GM12878 (cell line): ENCODE measurements around the gene SMTNL2. TPM values are rescaled to one million over a fixed set of nuclear protein-coding genes. Genes with fewer than 3 reads are reported as not detected.

Experiments
- ATAC-seq: fragments of 200-7000 bp; cut with Tn5 transposase; 3 replicates; pipeline ENCODE4 v1.9.1; 2020; ENCODE audit warnings: mild to moderate bottlenecking, moderate library complexity
- BruUV-seq: library from RNA; stranded (reverse); fragments of 400-500 nt; replicated peaks from 2 replicates; lab custom pipeline; 2021; lab: Mats Ljungman, UMichigan
- CTCF ChIA-PET: fragments of 300-600 bp; sonication (Branson Sonifier 250); formaldehyde crosslinking; extraction: SDS; loops from one replicate; lab custom pipeline; 2021; ENCODE audit warnings: inconsistent platforms; lab: Yijun Ruan, JAX
- POLR2A ChIA-PET: fragments of 350-600 bp; formaldehyde crosslinking; extraction: SDS; loops from one replicate; lab custom pipeline; 2021; ENCODE audit warnings: inconsistent platforms; lab: Charles Lee
- RAD21 ChIA-PET: fragments of 300-600 bp; sonication (Branson Sonifier 250); formaldehyde crosslinking; loops from one replicate; lab custom pipeline; 2023; ENCODE audit warnings: antibody characterized with exemption; ENCODE audit not compliant: unreplicated experiment; lab: Charles Lee
- SMC1A ChIA-PET: fragments of 300-600 bp; sonication (Branson Sonifier 250); formaldehyde crosslinking; loops from one replicate; lab custom pipeline; 2023; ENCODE audit not compliant: unreplicated experiment, uncharacterized antibody; lab: Charles Lee
- DNase-seq: peaks from one replicate; pipeline ENCODE4 v3.0.0-alpha.2; 2011; ENCODE audit warnings: low read depth, low spot score
- FAIRE-seq: peaks from 3 replicates; lab custom pipeline; 2011; peaks lifted over from hg19 to GRCh38; lab: Jason Lieb, UNC
- H2AFZ ChIP-seq: 2 replicates; pipeline ENCODE4 v1.6.0; 2011; ENCODE audit warnings: low read depth, low read length, control low read depth; ENCODE audit not compliant: control insufficient read depth
- H3K27ac ChIP-seq: 2 replicates; pipeline ENCODE4 v1.5.1; 2011; ENCODE audit warnings: control low read depth; ENCODE audit not compliant: control insufficient read depth, insufficient read depth
- H3K27me3 ChIP-seq, 2 experiments: replicated peaks in 1 of 2; 2 replicates each; pipeline versions ENCODE4 v1.6.0 to v1.6.1; 2011; ENCODE audit warnings: low read length in 1 of 2; ENCODE audit not compliant: control insufficient read depth in 2 of 2, insufficient read depth in 2 of 2
- H3K36me3 ChIP-seq, 2 experiments: 2 replicates each; pipeline ENCODE4 v1.5.1; 2011; ENCODE audit warnings: low read length in 1 of 2; ENCODE audit not compliant: control insufficient read depth in 2 of 2, insufficient read depth in 2 of 2
- H3K4me1 ChIP-seq: 2 replicates; pipeline ENCODE4 v1.6.1; 2011; ENCODE audit warnings: mild to moderate bottlenecking, low read length, moderate library complexity, mixed read lengths; ENCODE audit not compliant: control insufficient read depth, insufficient read depth
- H3K4me2 ChIP-seq: 2 replicates; pipeline ENCODE4 v1.6.0; 2011; ENCODE audit warnings: control low read depth; ENCODE audit not compliant: control insufficient read depth, insufficient read depth
- H3K4me3 ChIP-seq: fragments of 200-600 bp; sonication (generic); 2 replicates; pipeline ENCODE4 v1.5.1; 2016
- H3K79me2 ChIP-seq: 2 replicates; pipeline ENCODE4 v1.6.0; 2011; ENCODE audit warnings: low read length; ENCODE audit not compliant: control insufficient read depth, insufficient read depth
- H3K9ac ChIP-seq: 2 replicates; pipeline ENCODE4 v1.8.0; 2011; ENCODE audit warnings: low read length, control low read depth, mixed read lengths; ENCODE audit not compliant: control insufficient read depth, insufficient read depth
- H3K9me3 ChIP-seq: replicated peaks from 3 replicates; pipeline ENCODE4 v1.5.1; 2011; ENCODE audit warnings: mild to moderate bottlenecking, low read length; ENCODE audit not compliant: control insufficient read depth, insufficient read depth
- H4K20me1 ChIP-seq: 2 replicates; pipeline ENCODE4 v1.6.0; 2011; ENCODE audit not compliant: control insufficient read depth, insufficient read depth
- BCL11A ChIP-seq: IDR thresholded peaks from 2 replicates; pipeline ENCODE4 v1.6.1; 2011; ENCODE audit warnings: low read depth, low read length
- BCL3 ChIP-seq: IDR thresholded peaks from 2 replicates; pipeline ENCODE4 v1.6.1; 2011; ENCODE audit warnings: borderline replicate concordance, low read depth, mild to moderate bottlenecking, moderate library complexity, low read length; ENCODE audit not compliant: insufficient read depth, poor library complexity, severe bottlenecking
- CBX5 ChIP-seq: sonication (generic); IDR thresholded peaks from 2 replicates; pipeline ENCODE4 v1.6.1; 2016; ENCODE audit warnings: low read depth, moderate library complexity, mild to moderate bottlenecking, inconsistent platforms
- CHD1 ChIP-seq: IDR thresholded peaks from 2 replicates; pipeline ENCODE4 v1.6.1; 2012; ENCODE audit warnings: low read depth, low read length, improper control_type of control experiment
- CREM ChIP-seq: IDR thresholded peaks from 2 replicates; pipeline ENCODE4 v1.6.1; 2014; ENCODE audit warnings: antibody characterized with exemption, low read depth
- CTCF ChIP-seq, 3 experiments: IDR thresholded peaks in 2 of 3; conservative IDR thresholded peaks in 1 of 3; 2 replicates each; pipeline ENCODE4 v1.5.1; 2011; ENCODE audit warnings: low read depth in 3 of 3, low read length in 3 of 3, mild to moderate bottlenecking in 3 of 3, control low read depth in 2 of 3, moderate library complexity in 2 of 3, inconsistent platforms in 1 of 3, mixed read lengths in 1 of 3; ENCODE audit not compliant: control insufficient read depth in 2 of 3, insufficient read depth in 1 of 3; ENCODE audit errors: extremely low read depth in 1 of 3
- EGR1 ChIP-seq, 2 experiments: IDR thresholded peaks; 1 replicate in 1 of 2; 2 replicates in 1 of 2; pipeline ENCODE4 v1.6.1; 2011 to 2012; ENCODE audit warnings: low read depth in 2 of 2, low read length in 2 of 2, borderline replicate concordance in 1 of 2, mild to moderate bottlenecking in 1 of 2, moderate library complexity in 1 of 2
- ESRRA ChIP-seq: IDR thresholded peaks from 2 replicates; pipeline ENCODE4 v1.6.1; 2012; ENCODE audit warnings: mild to moderate bottlenecking, low read length, improper control_type of control experiment
- IRF4 ChIP-seq: IDR thresholded peaks from 2 replicates; pipeline ENCODE4 v1.6.1; 2011; ENCODE audit warnings: low read depth, low read length
- MTA3 ChIP-seq: IDR thresholded peaks from 2 replicates; pipeline ENCODE4 v1.6.1; 2012; ENCODE audit warnings: low read length, inconsistent platforms, borderline replicate concordance
- NKRF ChIP-seq: fragments of 450-650 bp; conservative IDR thresholded peaks from 2 replicates; pipeline ENCODE4 v1.6.1; 2017; ENCODE audit warnings: mild to moderate bottlenecking, moderate library complexity
- NR2C1 ChIP-seq: fragments of 450-650 bp; IDR thresholded peaks from 2 replicates; pipeline ENCODE4 v1.6.1; 2017; ENCODE audit warnings: antibody characterized with exemption, mild to moderate bottlenecking, moderate library complexity
- PBX3 ChIP-seq: IDR thresholded peaks from 2 replicates; pipeline ENCODE4 v1.6.1; 2011; ENCODE audit warnings: mild to moderate bottlenecking, low read depth, low read length, moderate library complexity; ENCODE audit not compliant: insufficient replicate concordance
- SMAD5 ChIP-seq: IDR thresholded peaks from 2 replicates; pipeline ENCODE4 v1.6.1; 2016; ENCODE audit warnings: antibody characterized with exemption, low read depth
- SUZ12 ChIP-seq: fragments of 200-600 bp; sonication (generic); IDR thresholded peaks from one replicate; pipeline ENCODE4 v1.6.1; 2018; ENCODE audit warnings: antibody characterized with exemption, mild to moderate bottlenecking; ENCODE audit not compliant: unreplicated experiment
- ZNF24 ChIP-seq: fragments of 450-650 bp; IDR thresholded peaks from 2 replicates; pipeline ENCODE4 v1.6.1; 2017; ENCODE audit warnings: antibody characterized with exemption, mild to moderate bottlenecking
- WGBS: methylation state at CpG from one replicate; pipeline ENCODE4 v1.1.6; 2016; ENCODE audit warnings: low lambda C conversion rate; ENCODE audit not compliant: insufficient replicate concordance, insufficient coverage; ENCODE audit errors: missing lambda C conversion rate; 5-methylcytosine and 5-hydroxymethylcytosine counted together
- in situ Hi-C: fragments of 300-500 bp; cut with MboI; formaldehyde crosslinking; loops from 9 replicates; pipeline ENCODE4 v1.14.3; 2018; ENCODE audit warnings: mixed read lengths
- intact Hi-C: fragments of 100-400 bp; cut with micrococcal nuclease; formaldehyde crosslinking; loops from one replicate; pipeline ENCODE4 v1.14.2; 2022; ENCODE audit not compliant: unreplicated experiment
- polyA plus RNA-seq, 11 experiments: library from polyadenylated mRNA; depleted of rRNA in 4 of 11; unstranded in 6 of 11; stranded (reverse) in 5 of 11; fragments of >200 nt; fragmentation: Nextera tagmentation in 4 of 11; fragmentation: Illumina TruSeq in 1 of 11; extraction: Ambion mirVana in 4 of 11; extraction: Trizol in 1 of 11; gene quantifications; 1 replicate in 1 of 11; 2 replicates in 10 of 11; pipeline versions ENCODE4 v1.2.1 to v1.2.3, GENCODE V29; 2011 to 2016; ENCODE audit warnings: inconsistent platforms in 2 of 11, missing spikeins in 2 of 11, low read depth in 1 of 11
- total RNA-seq, 4 experiments: library from RNA; depleted of rRNA in 3 of 4; stranded (reverse); fragments of >200 nt in 3 of 4; fragmentation: Illumina TruSeq in 1 of 4; extraction: Trizol in 1 of 4; gene quantifications; 2 replicates each; pipeline versions ENCODE4 v1.2.1 to v1.2.3, GENCODE V29; 2013 to 2021

Gene SMTNL2
- total and polyA plus RNA-seq, 10 of the 15 experiments (the other 5 are each of a cell fraction or from before 2014, with no cell fraction given): not detected

- no peaks in the 10 kb centered on the region for H3K9me3 ChIP-seq
- no peaks in the 10 kb centered on the region for H3K4me1 ChIP-seq
- FAIRE-seq: no peak
- no peak for DNase-seq
- no peak overlapping the region for H3K4me2 ChIP-seq
- ChIA-PET CTCF (interaction anchor here (1.1 kb wide), 1 partner anchor 20 kb away, joined by 3 read pairs; no protein-coding TSS in a partner anchor), SMC1A (no interaction called here), POLR2A (no interaction called here), RAD21 (no interaction called here)
- no peak overlapping the region for H3K27ac ChIP-seq
- no peaks in the 10 kb centered on the region for H3K27me3 ChIP-seq
- H3K4me3 ChIP-seq: no peak overlapping the region
- WGBS: 96% methylated on average over 7 of the region's 18 CpGs
- no peak overlapping the region for H3K9ac ChIP-seq
- in situ Hi-C loops: no loop called here
- peaks cover 8 to 60% of the 10 kb centered on the region in 2 experiments; a peak in 3 of 4 replicates for H3K36me3 ChIP-seq
- no peaks in the 10 kb centered on the region for H3K79me2 ChIP-seq
- intact Hi-C loops: no loop called here
- H4K20me1 ChIP-seq: no peaks in the 10 kb centered on the region; the same call in none of the 2 replicates
- ATAC-seq: no peak
- BruUV-seq: TSS peak; percentile 39
- H2AFZ ChIP-seq: no peak overlapping the region
- TF ChIP-seq NR2C1 (no peak), CREM (no peak), BCL3 (no peak), IRF4 (no peak), CTCF (IDR thresholded peaks at IDR 0.05 in 2 of 3, conservative IDR thresholded peaks at IDR 0.05 in 1 of 3; ENCODE audit: control insufficient read depth in 2 of 3, extremely low read depth in 1 of 3, insufficient read depth in 1 of 3, low read depth in 3 of 3, low read length in 3 of 3) (no peak), EGR1 (IDR thresholded peaks at IDR 0.05; ENCODE audit: borderline replicate concordance in 1 of 2, low read depth in 2 of 2, low read length in 2 of 2) (no peak), CHD1 (no peak), SMAD5 (no peak), ESRRA (no peak), ZNF24 (no peak), MTA3 (no peak), CBX5 (no peak), NKRF (no peak), SUZ12 (no peak), BCL11A (no peak), PBX3 (no peak)
Observed at GRCh38 chr17:4544951-4545216, 39.4 kb upstream of the SMTNL2 start.
